AG09309 (cell line): ENCODE results near the gene ITPR1.
"Not testable (repeated sequence)": the region's sequence is repeated elsewhere in the genome, so short reads cannot be mapped to it uniquely, and the experiment has no call there.

Source experiments
- DNase-seq: peaks from one replicate; pipeline ENCODE4 v3.0.0-alpha.2; 2010; ENCODE audit warnings: low read depth
- H3K4me3 ChIP-seq: 2 replicates; pipeline ENCODE4 v1.5.1; 2011; ENCODE audit warnings: mild to moderate bottlenecking, low read depth, low read length, moderate library complexity; ENCODE audit not compliant: control insufficient read depth
- CTCF ChIP-seq: IDR thresholded peaks from 2 replicates; pipeline ENCODE4 v1.5.1; 2011; ENCODE audit warnings: mild to moderate bottlenecking, low read depth, low read length, inconsistent platforms; ENCODE audit not compliant: insufficient read depth, control insufficient read depth; ENCODE audit errors: missing control alignments

ITPR1 gene

GRCh38 chr3:4587838-4588105 is 94.6 kb downstream of the ITPR1 start:
- no peak for DNase-seq
- TF ChIP-seq CTCF: no peak
- H3K4me3 ChIP-seq: no peak overlapping the region

GRCh38 chr3:4588466-4588865 is 95.3 kb downstream of the ITPR1 start:
- no peak for TF ChIP-seq CTCF
- no peak overlapping the region for H3K4me3 ChIP-seq
- DNase-seq: no peak

GRCh38 chr3:4589475-4590097 is 96.4 kb downstream of the ITPR1 start:
- H3K4me3 ChIP-seq: no peak overlapping the region
- TF ChIP-seq CTCF: no peak
- DNase-seq: no peak

- DNase-seq, H3K4me3 ChIP-seq: not testable (repeated sequence)
Measured at GRCh38 chr3:4590849-4591248, 97.7 kb downstream of the ITPR1 start.

- no peak overlapping the region for H3K4me3 ChIP-seq
- TF ChIP-seq CTCF: no peak
- no peak for DNase-seq
Measured at GRCh38 chr3:4591669-4592068, 98.5 kb downstream of the ITPR1 start.

- H3K4me3 ChIP-seq: no peak overlapping the region
- no peak for DNase-seq
- TF ChIP-seq CTCF: no peak
Measured at GRCh38 chr3:4593014-4593413, 99.9 kb downstream of the ITPR1 start.

- no peak for DNase-seq
- no peak overlapping the region for H3K4me3 ChIP-seq
- TF ChIP-seq CTCF: no peak
Measured at GRCh38 chr3:4595710-4596113, 102.6 kb downstream of the ITPR1 start.
